H9 (cell line): ENCODE measurements around the gene GFM2. TPM values are rescaled to one million over a fixed set of nuclear protein-coding genes. Genes with fewer than 3 reads are reported as not detected.

Experiments used
- DNase-seq: peaks from one replicate; pipeline ENCODE4 v3.0.0-alpha.2; 2017
- H2AFZ ChIP-seq: one replicate; pipeline ENCODE4 v1.6.1; 2013; ENCODE audit warnings: mild to moderate bottlenecking, low read length, control low read depth, moderate library complexity
- H2AK5ac ChIP-seq: 2 replicates; pipeline ENCODE4 v1.6.1; 2013; ENCODE audit warnings: low read length, control low read depth, mixed read lengths; ENCODE audit not compliant: insufficient read length
- H2BK120ac ChIP-seq: one replicate; pipeline ENCODE4 v1.6.1; 2013; ENCODE audit warnings: low read depth, mild to moderate bottlenecking, low read length, control low read depth, inconsistent platforms; ENCODE audit not compliant: poor library complexity, severe bottlenecking
- H2BK12ac ChIP-seq: 2 replicates; pipeline ENCODE4 v1.6.1; 2013; ENCODE audit warnings: low read length, control low read depth, mixed read lengths, low read depth; ENCODE audit not compliant: insufficient read length
- H2BK15ac ChIP-seq: 2 replicates; pipeline ENCODE4 v1.6.1; 2013; ENCODE audit warnings: low read depth, low read length, control low read depth
- H2BK20ac ChIP-seq: one replicate; pipeline ENCODE4 v1.6.1; 2013; ENCODE audit warnings: low read depth, mild to moderate bottlenecking, low read length, control low read depth, inconsistent platforms; ENCODE audit not compliant: poor library complexity, severe bottlenecking
- H2BK5ac ChIP-seq: 2 replicates; pipeline ENCODE4 v1.6.1; 2013; ENCODE audit warnings: low read length, control low read depth, mixed read lengths; ENCODE audit not compliant: insufficient read length
- H3K14ac ChIP-seq: 2 replicates; pipeline ENCODE4 v1.6.1; 2013; ENCODE audit warnings: low read length, control low read depth; ENCODE audit not compliant: insufficient read depth
- H3K18ac ChIP-seq: 2 replicates; pipeline ENCODE4 v1.6.1; 2013; ENCODE audit warnings: low read depth, mild to moderate bottlenecking, mixed read lengths, low read length, control low read depth; ENCODE audit not compliant: insufficient read length
- H3K23ac ChIP-seq: 2 replicates; pipeline ENCODE4 v1.6.1; 2013; ENCODE audit warnings: low read length, control low read depth, mixed read lengths, low read depth; ENCODE audit not compliant: insufficient read length
- H3K23me2 ChIP-seq: 2 replicates; pipeline ENCODE4 v1.6.1; 2013; ENCODE audit warnings: low read depth, mild to moderate bottlenecking, mixed read lengths, low read length, control low read depth; ENCODE audit not compliant: insufficient read length, poor library complexity, severe bottlenecking
- H3K27ac ChIP-seq: 2 replicates; pipeline ENCODE4 v1.5.1; 2013; ENCODE audit warnings: low read length, control low read depth, mixed read lengths, low read depth; ENCODE audit not compliant: insufficient read length
- H3K27me3 ChIP-seq: 2 replicates; pipeline ENCODE4 v1.6.1; 2013; ENCODE audit warnings: low read length, control low read depth, inconsistent platforms; ENCODE audit not compliant: insufficient read depth
- H3K4ac ChIP-seq: 2 replicates; pipeline ENCODE4 v1.6.1; 2013; ENCODE audit warnings: low read depth, mild to moderate bottlenecking, control low read depth, inconsistent platforms, low read length, moderate library complexity
- H3K4me1 ChIP-seq: 2 replicates; pipeline ENCODE4 v1.6.1; 2013; ENCODE audit warnings: low read length, control low read depth, inconsistent platforms; ENCODE audit not compliant: insufficient read depth
- H3K4me2 ChIP-seq: 2 replicates; pipeline ENCODE4 v1.6.1; 2013; ENCODE audit warnings: low read length, control low read depth, mixed read lengths; ENCODE audit not compliant: insufficient read length, insufficient read depth
- H3K56ac ChIP-seq: 2 replicates; pipeline ENCODE4 v1.6.1; 2013; ENCODE audit warnings: low read depth, mild to moderate bottlenecking, mixed read lengths, low read length, control low read depth; ENCODE audit not compliant: insufficient read length
- H3K79me1 ChIP-seq: 2 replicates; pipeline ENCODE4 v1.6.1; 2013; ENCODE audit warnings: low read depth, mild to moderate bottlenecking, moderate library complexity, low read length, control low read depth, inconsistent platforms; ENCODE audit not compliant: insufficient read depth, poor library complexity, severe bottlenecking
- H3K79me2 ChIP-seq: 2 replicates; pipeline ENCODE4 v1.6.1; 2013; ENCODE audit warnings: low read length, control low read depth, inconsistent platforms; ENCODE audit not compliant: insufficient read depth
- H3K9ac ChIP-seq: 2 replicates; pipeline ENCODE4 v1.6.1; 2013; ENCODE audit warnings: low read length, control low read depth, mixed read lengths; ENCODE audit not compliant: insufficient read length; ENCODE audit errors: extremely low read depth
- H3K9me3 ChIP-seq: one replicate; pipeline ENCODE4 v1.6.1; 2013; ENCODE audit warnings: low read depth, low read length, inconsistent platforms; ENCODE audit not compliant: control insufficient read depth
- H3T11ph ChIP-seq: one replicate; pipeline ENCODE4 v1.6.1; 2013; ENCODE audit warnings: mild to moderate bottlenecking, low read length, control low read depth, inconsistent platforms
- H4K20me1 ChIP-seq: one replicate; pipeline ENCODE4 v1.6.1; 2013; ENCODE audit not compliant: control insufficient read depth, insufficient read length, insufficient read depth
- H4K5ac ChIP-seq: 2 replicates; pipeline ENCODE4 v1.6.1; 2013; ENCODE audit warnings: low read depth, mild to moderate bottlenecking, mixed read lengths, low read length, control low read depth; ENCODE audit not compliant: insufficient read length
- H4K8ac ChIP-seq: replicated peaks from 2 replicates; pipeline ENCODE4 v1.6.1; 2013; ENCODE audit warnings: low read length, control low read depth, mixed read lengths, low read depth; ENCODE audit not compliant: insufficient read length
- H4K91ac ChIP-seq: 2 replicates; pipeline ENCODE4 v1.6.1; 2013; ENCODE audit warnings: low read depth, mild to moderate bottlenecking, moderate library complexity, mixed read lengths, low read length, control low read depth; ENCODE audit not compliant: insufficient read length
- H3K27ac Mint-ChIP-seq, 3 experiments: 2 replicates in 2 of 3; 3 replicates in 1 of 3; pipeline ENCODE4 v1.8.0; 2020 to 2021; ENCODE audit warnings: mixed read lengths in 3 of 3, mild to moderate bottlenecking in 1 of 3, moderate library complexity in 1 of 3
- H3K27me3 Mint-ChIP-seq: 2 replicates; pipeline ENCODE4 v1.8.0; 2021; ENCODE audit warnings: low read depth, mild to moderate bottlenecking, moderate library complexity, mixed read lengths
- H3K36me3 Mint-ChIP-seq, 3 experiments: 2 replicates in 2 of 3; 3 replicates in 1 of 3; pipeline ENCODE4 v1.8.0; 2020 to 2021; ENCODE audit warnings: low read depth in 3 of 3, mixed read lengths in 3 of 3; ENCODE audit not compliant: insufficient read depth in 1 of 3
- H3K4me1 Mint-ChIP-seq, 2 experiments: 2 replicates each; pipeline ENCODE4 v1.8.0; 2020; ENCODE audit warnings: mixed read lengths in 2 of 2
- H3K4me3 Mint-ChIP-seq, 2 experiments: 2 replicates in 1 of 2; 3 replicates in 1 of 2; pipeline ENCODE4 v1.8.0; 2020 to 2021; ENCODE audit warnings: mild to moderate bottlenecking in 2 of 2, mixed read lengths in 2 of 2, moderate library complexity in 1 of 2
- H3K9me3 Mint-ChIP-seq, 2 experiments: 2 replicates in 1 of 2; 3 replicates in 1 of 2; pipeline ENCODE4 v1.8.0; 2020; ENCODE audit warnings: mild to moderate bottlenecking in 2 of 2, mixed read lengths in 2 of 2, moderate library complexity in 1 of 2
- WGBS: extraction: QIAGEN DNeasy Blood & Tissue Kit; methylation state at CpG from one replicate; pipeline ENCODE4 v1.1.7; 2013; ENCODE audit warnings: missing lambda C conversion rate, low lambda C conversion rate, mixed read lengths; ENCODE audit not compliant: insufficient read length; ENCODE audit errors: extremely low coverage; 5-methylcytosine and 5-hydroxymethylcytosine counted together
- total RNA-seq: library from RNA; stranded (reverse); gene quantifications from 2 replicates; pipeline ENCODE4 v1.2.1, GENCODE V29; 2021
- TF ChIP-seq, protein P1 (sequence below): fragments of 200-600 bp; sonication (generic); conservative IDR thresholded peaks from 3 replicates; pipeline ENCODE4 v1.8.0; 2021; ENCODE audit warnings: antibody characterized with exemption, mild to moderate bottlenecking

The GFM2 gene
- total RNA-seq, 1 experiment from 2014 or later, result 30.0 TPM

DNA sequence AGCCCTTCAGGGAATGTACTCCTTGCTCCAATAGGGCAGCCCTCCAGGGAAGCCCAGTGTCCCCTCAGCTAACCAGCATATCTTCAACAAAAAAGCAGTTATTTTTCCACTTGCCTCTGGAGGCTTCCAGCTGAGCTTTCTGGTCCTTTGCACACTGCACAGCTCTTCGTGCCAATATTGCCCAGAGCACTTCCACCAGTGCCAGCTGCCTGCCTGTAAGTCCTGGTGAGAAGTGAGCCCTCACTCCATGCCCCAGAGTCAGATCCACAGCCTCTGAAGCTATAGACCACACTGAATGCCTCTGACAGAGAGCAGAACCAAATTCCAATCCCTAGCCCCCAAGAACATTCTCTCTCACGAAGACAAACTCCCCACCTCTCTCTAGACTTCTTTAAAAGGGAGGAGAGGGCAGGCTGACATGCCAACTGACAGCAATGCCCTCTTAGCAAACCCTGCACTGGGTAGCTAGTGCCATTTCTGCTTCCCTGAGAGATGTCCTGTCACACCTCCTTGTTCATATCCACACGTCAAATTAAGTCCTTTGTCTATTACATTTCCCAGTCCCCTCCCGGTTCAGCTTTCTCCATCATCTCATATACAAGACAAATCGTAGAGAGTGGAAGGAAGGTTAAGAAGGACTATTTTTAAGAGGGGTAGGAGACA lies 94.6 kb downstream of the GFM2 start:
- Histone ChIP-seq H4K91ac (no peak overlapping the region), H2BK5ac (no peak overlapping the region), H3K27me3 (no peaks in the 10 kb centered on the region), H4K8ac (no peak overlapping the region), H2BK120ac (no peak overlapping the region), H3K23ac (no peak overlapping the region), H3K79me1 (no peaks in the 10 kb centered on the region), H3K9ac (no peak overlapping the region), H3K9me3 (no peaks in the 10 kb centered on the region), H2BK20ac (no peak overlapping the region), H3K27ac (no peak overlapping the region), H3K4ac (no peak overlapping the region), H4K20me1 (no peaks in the 10 kb centered on the region), H2BK12ac (no peak overlapping the region), H4K5ac (no peak overlapping the region), H3T11ph (no peak overlapping the region), H3K18ac (no peak overlapping the region), H2BK15ac (no peak overlapping the region), H3K4me2 (no peak overlapping the region), H2AK5ac (no peak overlapping the region), H3K56ac (no peak overlapping the region), H3K23me2 (no peaks in the 10 kb centered on the region), H3K4me1 (no peaks in the 10 kb centered on the region; the same call in 1 of the 2 replicates), H2AFZ (no peak overlapping the region), H3K14ac (no peak overlapping the region), H3K79me2 (no peaks in the 10 kb centered on the region; the same call in 1 of the 2 replicates)
- H3K36me3 Mint-ChIP-seq, result no peaks in the 10 kb centered on the region; a peak in 1 of 7 replicates
- TF ChIP-seq, protein P1, sequence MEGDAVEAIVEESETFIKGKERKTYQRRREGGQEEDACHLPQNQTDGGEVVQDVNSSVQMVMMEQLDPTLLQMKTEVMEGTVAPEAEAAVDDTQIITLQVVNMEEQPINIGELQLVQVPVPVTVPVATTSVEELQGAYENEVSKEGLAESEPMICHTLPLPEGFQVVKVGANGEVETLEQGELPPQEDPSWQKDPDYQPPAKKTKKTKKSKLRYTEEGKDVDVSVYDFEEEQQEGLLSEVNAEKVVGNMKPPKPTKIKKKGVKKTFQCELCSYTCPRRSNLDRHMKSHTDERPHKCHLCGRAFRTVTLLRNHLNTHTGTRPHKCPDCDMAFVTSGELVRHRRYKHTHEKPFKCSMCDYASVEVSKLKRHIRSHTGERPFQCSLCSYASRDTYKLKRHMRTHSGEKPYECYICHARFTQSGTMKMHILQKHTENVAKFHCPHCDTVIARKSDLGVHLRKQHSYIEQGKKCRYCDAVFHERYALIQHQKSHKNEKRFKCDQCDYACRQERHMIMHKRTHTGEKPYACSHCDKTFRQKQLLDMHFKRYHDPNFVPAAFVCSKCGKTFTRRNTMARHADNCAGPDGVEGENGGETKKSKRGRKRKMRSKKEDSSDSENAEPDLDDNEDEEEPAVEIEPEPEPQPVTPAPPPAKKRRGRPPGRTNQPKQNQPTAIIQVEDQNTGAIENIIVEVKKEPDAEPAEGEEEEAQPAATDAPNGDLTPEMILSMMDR, result no peak
- no CpG with 5 or more reads among the region's 5 CpGs for WGBS
- no peaks in the 10 kb centered on the region for H3K27me3 Mint-ChIP-seq
- no peak overlapping the region; a peak in 1 of 7 replicates for H3K27ac Mint-ChIP-seq
- H3K4me1 Mint-ChIP-seq, result peaks cover 13 to 19% of the 10 kb centered on the region in 2 experiments
- no peak overlapping the region for H3K4me3 Mint-ChIP-seq
- DNase-seq, result no peak
- no peaks in the 10 kb centered on the region for H3K9me3 Mint-ChIP-seq

Other genes starting within 250 kb of the GFM2 start
- gene ENC1, start 126.4 kb downstream of the GFM2 start, total RNA-seq, result 14.4 and 15.5 TPM in 2 replicates
- 53.7 and 56.3 TPM in 2 replicates for gene HEXB, start 81.9 kb downstream of the GFM2 start, total RNA-seq
- gene NSA2, start 132 bp upstream of the GFM2 start, total RNA-seq, result 59.9 and 72.0 TPM in 2 replicates
- gene FAM169A, start 99.3 kb upstream of the GFM2 start, total RNA-seq, result 63.1 and 67.7 TPM in 2 replicates